ENCODE measurements around the gene EIF2B5.
"Not testable (repeated sequence)": the region's sequence is repeated elsewhere in the genome, so short reads cannot be mapped to it uniquely, and the experiment has no call there.

Gene EIF2B5

DNA sequence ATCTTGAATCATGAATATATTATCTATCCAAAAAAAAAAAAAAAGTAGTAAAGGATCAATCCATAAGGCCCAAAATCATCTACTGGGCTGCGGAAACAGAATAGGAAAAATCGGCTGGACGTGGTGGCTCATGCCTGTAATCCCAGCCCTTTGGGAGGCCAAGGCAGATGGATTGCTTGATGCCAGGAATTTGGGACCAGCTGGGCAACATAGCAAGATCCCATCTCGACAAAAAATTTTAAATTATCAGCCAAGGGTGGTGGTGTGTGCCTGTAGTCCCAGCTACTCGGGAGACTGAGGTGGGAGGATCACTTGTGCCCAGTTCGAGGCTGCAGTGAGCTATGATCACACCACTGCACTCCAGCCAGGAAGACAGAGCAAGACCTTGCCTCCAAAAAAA is 14.0 kb downstream of the EIF2B5 start:
- H3K4me3 ChIP-seq (ENCODE audit: low read depth in 1 of 2, low read length in 2 of 2), result no peak overlapping the region
- peaks cover 19% of the 10 kb centered on the region for H3K36me3 ChIP-seq (ENCODE audit: insufficient read depth, low read length)
- no peak overlapping the region for H3K27ac ChIP-seq (ENCODE audit: low read length)
- no peak overlapping the region for H2AFZ ChIP-seq (ENCODE audit: low read depth, low read length)
- no peaks in the 10 kb centered on the region; the same call in 1 of the 2 replicates for H4K20me1 ChIP-seq (ENCODE audit: insufficient read depth, low read length)
- H3K4me1 ChIP-seq (ENCODE audit: insufficient read depth, low read length), result peaks cover 8% of the 10 kb centered on the region
- DNase-seq (no peak), ATAC-seq (ENCODE audit: insufficient read depth, low read depth) (no peak)
- TF ChIP-seq, protein P1, sequence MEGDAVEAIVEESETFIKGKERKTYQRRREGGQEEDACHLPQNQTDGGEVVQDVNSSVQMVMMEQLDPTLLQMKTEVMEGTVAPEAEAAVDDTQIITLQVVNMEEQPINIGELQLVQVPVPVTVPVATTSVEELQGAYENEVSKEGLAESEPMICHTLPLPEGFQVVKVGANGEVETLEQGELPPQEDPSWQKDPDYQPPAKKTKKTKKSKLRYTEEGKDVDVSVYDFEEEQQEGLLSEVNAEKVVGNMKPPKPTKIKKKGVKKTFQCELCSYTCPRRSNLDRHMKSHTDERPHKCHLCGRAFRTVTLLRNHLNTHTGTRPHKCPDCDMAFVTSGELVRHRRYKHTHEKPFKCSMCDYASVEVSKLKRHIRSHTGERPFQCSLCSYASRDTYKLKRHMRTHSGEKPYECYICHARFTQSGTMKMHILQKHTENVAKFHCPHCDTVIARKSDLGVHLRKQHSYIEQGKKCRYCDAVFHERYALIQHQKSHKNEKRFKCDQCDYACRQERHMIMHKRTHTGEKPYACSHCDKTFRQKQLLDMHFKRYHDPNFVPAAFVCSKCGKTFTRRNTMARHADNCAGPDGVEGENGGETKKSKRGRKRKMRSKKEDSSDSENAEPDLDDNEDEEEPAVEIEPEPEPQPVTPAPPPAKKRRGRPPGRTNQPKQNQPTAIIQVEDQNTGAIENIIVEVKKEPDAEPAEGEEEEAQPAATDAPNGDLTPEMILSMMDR (IDR thresholded peaks at IDR 0.05; ENCODE audit: borderline replicate concordance, extremely low read depth, low read length, poor library complexity, severe bottlenecking), result no peak
- no peak for TF ChIP-seq EZH2 (IDR thresholded peaks at IDR 0.05; ENCODE audit: borderline replicate concordance, low read depth, low read length, severe bottlenecking)
- H3K4me2 ChIP-seq (ENCODE audit: insufficient read depth, low read length), result no peak overlapping the region
- H3K9ac ChIP-seq (ENCODE audit: low read depth, low read length), result no peak overlapping the region
- H3K9me3 ChIP-seq (ENCODE audit: insufficient read depth, low read length, severe bottlenecking), result no peaks in the 10 kb centered on the region
- H3K27me3 ChIP-seq (ENCODE audit: insufficient read depth, low read length, poor library complexity), result no peaks in the 10 kb centered on the region
- H3K79me2 ChIP-seq (ENCODE audit: insufficient read depth, low read length), result 0 out of 2 replicates have a peak, but pooled peaks cover 1% of the 10 kb centered on the region

DNA sequence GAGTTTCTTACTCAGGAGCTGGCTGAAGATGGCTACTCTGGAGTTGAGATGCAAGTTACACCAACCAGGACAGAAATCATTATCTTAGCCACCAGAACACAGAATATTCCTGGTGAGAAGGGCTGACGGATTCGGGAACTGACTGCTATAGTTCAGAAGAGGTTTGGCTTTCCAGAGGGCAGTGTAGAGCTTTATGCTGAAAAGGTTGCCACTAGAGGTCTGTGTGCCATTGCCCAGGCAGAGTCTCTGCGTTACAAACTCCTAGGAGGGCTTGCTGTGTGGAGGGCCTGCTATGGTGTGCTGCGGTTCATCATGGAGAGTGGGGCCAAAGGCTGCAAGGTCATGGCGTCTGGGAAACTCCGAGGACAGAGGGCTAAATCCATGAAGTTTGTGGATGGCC is 14.6 kb downstream of the EIF2B5 start:
- H3K9me3 ChIP-seq (ENCODE audit: insufficient read depth, low read length, severe bottlenecking); H2AFZ ChIP-seq (ENCODE audit: low read depth, low read length); H3K79me2 ChIP-seq (ENCODE audit: insufficient read depth, low read length); H4K20me1 ChIP-seq (ENCODE audit: insufficient read depth, low read length); H3K9ac ChIP-seq (ENCODE audit: low read depth, low read length); DNase-seq; H3K27me3 ChIP-seq (ENCODE audit: insufficient read depth, low read length, poor library complexity); H3K4me2 ChIP-seq (ENCODE audit: insufficient read depth, low read length); H3K27ac ChIP-seq (ENCODE audit: low read length); ATAC-seq (ENCODE audit: insufficient read depth, low read depth); H3K4me3 ChIP-seq (ENCODE audit: low read depth in 1 of 2, low read length in 2 of 2): not testable (repeated sequence)
- Histone ChIP-seq H3K36me3 (ENCODE audit: insufficient read depth, low read length) (peaks cover 12% of the 10 kb centered on the region), H3K4me1 (ENCODE audit: insufficient read depth, low read length) (peaks cover 15% of the 10 kb centered on the region)

DNA sequence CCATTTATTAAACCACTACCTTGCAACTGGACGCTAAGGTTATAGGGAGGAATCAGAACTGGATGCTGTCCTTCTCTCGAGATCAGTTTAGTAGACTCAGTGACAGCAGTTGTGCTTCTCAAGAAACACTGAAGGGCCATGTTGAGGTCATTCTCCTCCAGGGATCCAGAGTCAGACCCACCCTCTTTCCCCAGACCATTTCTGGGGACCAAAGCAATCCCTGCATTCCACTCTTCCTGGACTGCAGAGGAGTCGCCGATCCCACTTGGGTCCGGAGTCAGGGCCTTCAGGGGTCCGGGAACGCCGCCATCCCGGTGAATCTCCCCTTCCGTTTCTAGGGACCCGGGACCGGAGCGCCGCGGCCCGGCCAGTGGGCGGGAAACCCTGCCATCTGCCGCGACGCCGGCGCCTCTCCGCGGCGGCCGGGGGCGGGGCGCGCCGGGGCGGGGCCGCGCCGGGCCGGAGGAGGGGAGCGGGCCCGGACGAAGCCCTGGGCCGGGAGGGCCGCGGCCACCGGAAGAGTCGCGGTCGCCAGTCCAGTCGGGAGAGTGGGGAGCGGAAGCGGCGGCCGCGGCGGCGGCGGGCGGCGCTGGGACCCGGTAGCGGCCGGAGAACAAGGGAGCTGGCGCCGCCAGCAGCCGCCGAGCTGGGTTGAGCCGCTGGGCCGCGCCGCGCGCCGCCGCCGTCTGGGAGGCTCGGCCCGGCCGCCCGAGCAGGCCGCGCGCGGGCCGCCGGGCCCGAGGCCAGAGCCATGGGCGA is 19.9 kb downstream of the EIF2B5 start, which contains the start of gene DVL3:
TSS of gene DVL3 (plus strand) at position 493 of the 759 bp plus-strand sequence. CDS start at position 752, 259 bp downstream.
- Histone ChIP-seq H3K27me3 (ENCODE audit: insufficient read depth, low read length, poor library complexity) (no peaks in the 10 kb centered on the region), H3K4me3 (ENCODE audit: low read depth in 1 of 2, low read length in 2 of 2) (peak within 1 kb of the TSS; percentile 74 to 85), H3K36me3 (ENCODE audit: insufficient read depth, low read length) (peaks cover 7% of the 10 kb centered on the region), H3K9me3 (ENCODE audit: insufficient read depth, low read length, severe bottlenecking) (no peaks in the 10 kb centered on the region), H3K27ac (ENCODE audit: low read length) (peak within 1 kb of the TSS; percentile 79), H3K9ac (ENCODE audit: low read depth, low read length) (peak within 1 kb of the TSS; percentile 74), H3K4me2 (ENCODE audit: insufficient read depth, low read length) (peak within 1 kb of the TSS; percentile 99), H2AFZ (ENCODE audit: low read depth, low read length) (peak within 1 kb of the TSS; percentile 99), H3K4me1 (ENCODE audit: insufficient read depth, low read length) (peaks cover 46% of the 10 kb centered on the region), H4K20me1 (ENCODE audit: insufficient read depth, low read length) (peaks cover 19% of the 10 kb centered on the region), H3K79me2 (ENCODE audit: insufficient read depth, low read length) (peaks cover 49% of the 10 kb centered on the region)
- DNase-seq (peak; percentile 50), ATAC-seq (ENCODE audit: insufficient read depth, low read depth) (peak; percentile 59)
- TF ChIP-seq, protein P1 (IDR thresholded peaks at IDR 0.05; ENCODE audit: borderline replicate concordance, extremely low read depth, low read length, poor library complexity, severe bottlenecking), result no peak
- TF ChIP-seq EZH2 (IDR thresholded peaks at IDR 0.05; ENCODE audit: borderline replicate concordance, low read depth, low read length, severe bottlenecking), result no peak

All from DND-41 (cell line).